Epithelial cell of esophagus (primary cell): ENCODE data around the gene HSPA4.
A peak's percentile ranks its signal among the peaks of the same experiment; 100 is the strongest.
"Not testable (repeated sequence)": the region's sequence is repeated elsewhere in the genome, so short reads cannot be mapped to it uniquely, and the experiment has no call there.

Experiments used
- DNase-seq: peaks from one replicate; pipeline ENCODE4 v3.0.0; 2010; ENCODE audit warnings: low read depth
- H3K4me3 ChIP-seq: 2 replicates; pipeline ENCODE4 v1.5.1; 2011; ENCODE audit warnings: mild to moderate bottlenecking, low read length, control low read depth
- CTCF ChIP-seq: IDR thresholded peaks from 2 replicates; pipeline ENCODE4 v1.5.1; 2011; ENCODE audit warnings: low read depth, mild to moderate bottlenecking, low read length, control low read depth, inconsistent platforms; ENCODE audit not compliant: insufficient read depth; ENCODE audit errors: missing control alignments

HSPA4 gene

GRCh38 chr5:133130387-133131118 lies 78.7 kb downstream of the HSPA4 start:
- no peak for TF ChIP-seq CTCF
- H3K4me3 ChIP-seq, result no peak overlapping the region
- DNase-seq, result peak; percentile 48

GRCh38 chr5:133132717-133133116 lies 80.9 kb downstream of the HSPA4 start:
- DNase-seq, result no peak
- H3K4me3 ChIP-seq, result no peak overlapping the region
- TF ChIP-seq CTCF, result no peak

- not testable (repeated sequence) for H3K4me3 ChIP-seq, DNase-seq
Observed at GRCh38 chr5:133133241-133133640, 81.4 kb downstream of the HSPA4 start.

GRCh38 chr5:133136890-133137289 lies 85.1 kb downstream of the HSPA4 start:
- DNase-seq, H3K4me3 ChIP-seq: not testable (repeated sequence)

GRCh38 chr5:133140311-133140710 lies 88.5 kb downstream of the HSPA4 start:
- no peak overlapping the region for H3K4me3 ChIP-seq
- no peak for TF ChIP-seq CTCF
- DNase-seq, result no peak

GRCh38 chr5:133141746-133142145 lies 89.9 kb downstream of the HSPA4 start:
- DNase-seq, result no peak
- no peak overlapping the region for H3K4me3 ChIP-seq
- TF ChIP-seq CTCF, result no peak

- TF ChIP-seq CTCF, result no peak
- no peak overlapping the region for H3K4me3 ChIP-seq
- peak; percentile 14 for DNase-seq
Observed at GRCh38 chr5:133142782-133143181, 91.0 kb downstream of the HSPA4 start.

GRCh38 chr5:133144245-133144981 lies 92.6 kb downstream of the HSPA4 start:
- H3K4me3 ChIP-seq, result no peak overlapping the region
- DNase-seq, result no peak
- TF ChIP-seq CTCF, result no peak
